ENCODE measurements around the gene PHLDA1. TPM values are rescaled to one million over a fixed set of nuclear protein-coding genes. Genes with fewer than 3 reads are reported as not detected.

PHLDA1 gene
- total RNA-seq: 75.0 and 89.0 TPM in 2 replicates

GRCh38 chr12:76031414-76032042, at the start of gene PHLDA1:
PHLDA1 (minus strand) TSS chr12:76031776.

Other genes starting within 250 kb of the PHLDA1 start
- gene NAP1L1, start 52.9 kb upstream of the PHLDA1 start, total RNA-seq: 250 and 264 TPM in 2 replicates